Ovary (tissue), 3 donors: ENCODE data around the gene AHR.

ENCODE experiments used
- EP300 ChIP-seq: sonication (generic); formaldehyde crosslinking; IDR thresholded peaks from one replicate; pipeline ENCODE4 v1.6.1; 2017; ENCODE audit warnings: antibody characterized with exemption
- POLR2A ChIP-seq: fragments of 450-650 bp; IDR thresholded peaks from one replicate; pipeline ENCODE4 v1.6.1; 2017; ENCODE audit warnings: antibody characterized with exemption, mild to moderate bottlenecking, moderate library complexity
- TF ChIP-seq, protein P1 (sequence below), 3 donors: fragments of 450-650 bp in 2 of 3; fragments of 200-600 bp in 1 of 3; IDR thresholded peaks; one replicate each; pipeline versions ENCODE4 v1.5.1 to v1.8.0; 2016 to 2022; ENCODE audit warnings: antibody characterized with exemption in 3 of 3, mild to moderate bottlenecking in 1 of 3
- donor health status: DM: no; HTN: no; CAD: no.

DNA sequence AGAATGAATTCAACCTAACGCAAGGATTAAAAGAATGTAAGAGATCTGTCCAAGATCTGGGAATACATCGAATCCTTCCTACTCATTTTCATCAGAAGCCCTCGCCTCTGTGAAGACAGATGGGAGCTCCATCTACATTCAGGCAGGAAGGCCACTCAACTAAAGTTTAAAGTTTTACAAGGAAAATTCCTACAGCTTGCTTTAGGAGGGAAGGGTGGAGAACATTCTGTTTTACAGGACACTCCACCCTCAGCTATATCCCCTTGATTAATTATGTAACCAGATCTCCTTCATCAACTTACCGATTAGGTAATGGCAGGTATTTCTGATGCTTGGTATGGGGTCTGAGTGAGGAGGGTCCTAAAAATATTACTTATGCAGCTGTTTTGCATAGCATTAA lies 5.6 kb upstream of the AHR start:
- no peak for TF ChIP-seq EP300
- TF ChIP-seq, protein P1, sequence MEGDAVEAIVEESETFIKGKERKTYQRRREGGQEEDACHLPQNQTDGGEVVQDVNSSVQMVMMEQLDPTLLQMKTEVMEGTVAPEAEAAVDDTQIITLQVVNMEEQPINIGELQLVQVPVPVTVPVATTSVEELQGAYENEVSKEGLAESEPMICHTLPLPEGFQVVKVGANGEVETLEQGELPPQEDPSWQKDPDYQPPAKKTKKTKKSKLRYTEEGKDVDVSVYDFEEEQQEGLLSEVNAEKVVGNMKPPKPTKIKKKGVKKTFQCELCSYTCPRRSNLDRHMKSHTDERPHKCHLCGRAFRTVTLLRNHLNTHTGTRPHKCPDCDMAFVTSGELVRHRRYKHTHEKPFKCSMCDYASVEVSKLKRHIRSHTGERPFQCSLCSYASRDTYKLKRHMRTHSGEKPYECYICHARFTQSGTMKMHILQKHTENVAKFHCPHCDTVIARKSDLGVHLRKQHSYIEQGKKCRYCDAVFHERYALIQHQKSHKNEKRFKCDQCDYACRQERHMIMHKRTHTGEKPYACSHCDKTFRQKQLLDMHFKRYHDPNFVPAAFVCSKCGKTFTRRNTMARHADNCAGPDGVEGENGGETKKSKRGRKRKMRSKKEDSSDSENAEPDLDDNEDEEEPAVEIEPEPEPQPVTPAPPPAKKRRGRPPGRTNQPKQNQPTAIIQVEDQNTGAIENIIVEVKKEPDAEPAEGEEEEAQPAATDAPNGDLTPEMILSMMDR (IDR thresholded peaks at IDR 0.05) = no peak
- no peak for TF ChIP-seq POLR2A
